B cell (primary cell): ENCODE results near the gene NOTUM. TPM values are rescaled to one million over a fixed set of nuclear protein-coding genes. Genes with fewer than 3 reads are reported as not detected.

Experiments
- ATAC-seq: fragments of 200-7000 bp; cut with Tn5 transposase; one replicate; pipeline ENCODE4 v1.10.0; 2021; ENCODE audit warnings: low read depth, mild to moderate bottlenecking, moderate number of reproducible peaks, moderate library complexity
- CTCF ChIA-PET: fragments of 350-600 bp; sonication (Branson Sonifier 250); formaldehyde crosslinking; loops from one replicate; lab custom pipeline; 2021; ENCODE audit warnings: antibody characterized with exemption, inconsistent platforms; lab: Charles Lee
- POLR2A ChIA-PET: fragments of 350-600 bp; sonication (Branson Sonifier 250); formaldehyde crosslinking; loops from one replicate; lab custom pipeline; 2021; ENCODE audit warnings: antibody characterized with exemption; lab: Charles Lee
- DNase-seq: peaks from one replicate; pipeline ENCODE4 v3.0.0; 2013
- H2AFZ ChIP-seq: 2 replicates; pipeline ENCODE4 v1.6.1; 2012; ENCODE audit warnings: mild to moderate bottlenecking, low read depth, low read length; ENCODE audit not compliant: insufficient read depth, poor library complexity, severe bottlenecking
- H3K27ac ChIP-seq, 2 donors: 1 replicate in 1 of 2; 2 replicates in 1 of 2; pipeline ENCODE4 v1.5.1; 2012 to 2013; ENCODE audit warnings: low read length in 2 of 2, mild to moderate bottlenecking in 2 of 2, moderate library complexity in 1 of 2
- H3K27me3 ChIP-seq, 4 experiments: fragments of 200-600 bp in 1 of 4; sonication (generic) in 1 of 4; replicated peaks in 1 of 4; 1 replicate in 2 of 4; 2 replicates in 2 of 4; pipeline versions ENCODE4 v1.6.1 to v1.7.0; 2013 to 2016; ENCODE audit warnings: low read length in 3 of 4, mild to moderate bottlenecking in 2 of 4, mixed read lengths in 1 of 4, moderate library complexity in 1 of 4; ENCODE audit not compliant: insufficient read depth in 4 of 4, control insufficient read depth in 3 of 4; ENCODE audit errors: control extremely low read depth in 1 of 4
- H3K36me3 ChIP-seq, 2 experiments: replicated peaks in 1 of 2; 1 replicate in 1 of 2; 2 replicates in 1 of 2; pipeline versions ENCODE4 v1.6.1 to v1.7.1; 2013; ENCODE audit warnings: low read length in 1 of 2; ENCODE audit not compliant: insufficient read depth in 2 of 2, control insufficient read depth in 1 of 2; ENCODE audit errors: control extremely low read depth in 1 of 2, extremely low read depth in 1 of 2
- H3K4me1 ChIP-seq, 2 donors: fragments of 200-600 bp in 1 of 2; sonication (generic) in 1 of 2; 1 replicate in 1 of 2; 2 replicates in 1 of 2; pipeline versions ENCODE4 v1.5.1 to v1.6.1; 2013 to 2017; ENCODE audit warnings: low read length in 2 of 2; ENCODE audit not compliant: control insufficient read depth in 2 of 2, insufficient read depth in 2 of 2
- H3K4me2 ChIP-seq: replicated peaks from 2 replicates; pipeline ENCODE3; 2012; ENCODE audit warnings: mild to moderate bottlenecking, low read depth, low read length; ENCODE audit not compliant: poor library complexity, severe bottlenecking
- H3K4me3 ChIP-seq, 5 experiments: fragments of 200-600 bp in 1 of 5; sonication (generic) in 1 of 5; 1 replicate in 3 of 5; 2 replicates in 2 of 5; pipeline versions ENCODE4 v1.5.1 to v1.7.0; 2011 to 2016; ENCODE audit warnings: low read length in 4 of 5, mild to moderate bottlenecking in 4 of 5, low read depth in 2 of 5, control low read depth in 1 of 5, moderate library complexity in 1 of 5; ENCODE audit not compliant: insufficient read depth in 1 of 5; ENCODE audit errors: control extremely low read depth in 1 of 5, extremely low read depth in 1 of 5
- H3K79me2 ChIP-seq: fragments of 200-600 bp; sonication (generic); one replicate; pipeline ENCODE4 v1.6.0; 2016; ENCODE audit warnings: low read length; ENCODE audit not compliant: control insufficient read depth, insufficient read depth
- H3K9ac ChIP-seq: fragments of 200-600 bp; sonication (generic); 2 replicates; pipeline ENCODE4 v1.6.1; 2017; ENCODE audit warnings: mild to moderate bottlenecking, low read length, moderate library complexity
- H3K9me3 ChIP-seq, 3 donors: one replicate each; pipeline versions ENCODE4 v1.6.1 to v1.7.1; 2013; ENCODE audit warnings: low read length in 2 of 3; ENCODE audit not compliant: control insufficient read depth in 2 of 3, insufficient read depth in 1 of 3; ENCODE audit errors: control extremely low read depth in 1 of 3
- H4K20me1 ChIP-seq: 2 replicates; pipeline ENCODE4 v1.6.0; 2012; ENCODE audit warnings: mild to moderate bottlenecking, low read length; ENCODE audit not compliant: insufficient read depth, control insufficient read depth, poor library complexity, severe bottlenecking
- H3K27ac Mint-ChIP-seq: one replicate; pipeline ENCODE4 v1.8.0; 2021; ENCODE audit warnings: mixed read lengths
- H3K27me3 Mint-ChIP-seq: one replicate; pipeline ENCODE4 v1.8.0; 2021; ENCODE audit warnings: mixed read lengths
- H3K4me1 Mint-ChIP-seq: one replicate; pipeline ENCODE4 v1.8.0; 2021; ENCODE audit warnings: mixed read lengths
- H3K4me3 Mint-ChIP-seq: one replicate; pipeline ENCODE4 v1.8.0; 2021; ENCODE audit warnings: mixed read lengths
- H3K9me3 Mint-ChIP-seq: one replicate; pipeline ENCODE4 v1.8.0; 2022; ENCODE audit warnings: mixed read lengths; ENCODE audit not compliant: insufficient read depth
- CTCF ChIP-seq: fragments of 200-600 bp; IDR thresholded peaks from one replicate; pipeline ENCODE4 v1.8.0; 2022; ENCODE audit warnings: antibody characterized with exemption, mild to moderate bottlenecking
- EZH2 ChIP-seq: IDR thresholded peaks from 2 replicates; pipeline ENCODE4 v1.6.1; 2012; ENCODE audit warnings: borderline replicate concordance, low read depth, mild to moderate bottlenecking, moderate library complexity, low read length; ENCODE audit not compliant: insufficient read depth, poor library complexity, severe bottlenecking
- WGBS: methylation state at CpG from one replicate; pipeline ENCODE4 v1.1.5; 2013; ENCODE audit warnings: missing lambda C conversion rate; ENCODE audit not compliant: insufficient coverage; 5-methylcytosine and 5-hydroxymethylcytosine counted together
- intact Hi-C: fragments of 100-400 bp; cut with micrococcal nuclease; formaldehyde crosslinking; loops from one replicate; pipeline ENCODE4 v1.10.0; 2022
- polyA plus RNA-seq: library from polyadenylated mRNA; depleted of rRNA; stranded (reverse); fragments of >200 nt; gene quantifications from 2 replicates; pipeline ENCODE4 v1.2.3, GENCODE V29; 2012
- total RNA-seq, 2 donors: library from RNA; stranded (reverse); fragments of 120-200 nt in 1 of 2; gene quantifications; 1 replicate in 1 of 2; 2 replicates in 1 of 2; pipeline versions ENCODE4 v1.2.3 to v1.2.4, GENCODE V29; 2013 to 2022

Gene NOTUM
- total and polyA plus RNA-seq, 2 donors (not counting 1 experiment from before 2014, with no cell fraction given) = not detected

- Mint-ChIP-seq H3K9me3 (no peaks in the 10 kb centered on the region), H3K27ac (no peak overlapping the region), H3K27me3 (no peaks in the 10 kb centered on the region), H3K4me1 (peaks cover 3% of the 10 kb centered on the region), H3K4me3 (no peak overlapping the region)
- ChIA-PET CTCF (no interaction called here), POLR2A (interaction anchor here (0.8 kb wide), 1 partner anchor 13 kb away, joined by 3 read pairs; no protein-coding TSS in a partner anchor)
- Histone ChIP-seq H3K27me3 (no peaks in the 10 kb centered on the region), H3K9me3 (no peaks in the 10 kb centered on the region), H3K79me2 (peaks cover 27% of the 10 kb centered on the region), H3K4me1 (no peaks in the 10 kb centered on the region), H3K4me2 (no peak overlapping the region), H3K36me3 (peaks cover 0 to 2% of the 10 kb centered on the region in 2 experiments), H3K4me3 (no peak overlapping the region), H3K9ac (no peak overlapping the region), H4K20me1 (peaks cover 20% of the 10 kb centered on the region), H2AFZ (no peak overlapping the region), H3K27ac (no peak overlapping the region)
- intact Hi-C loops = no loop called here
- ATAC-seq (no peak), DNase-seq (no peak)
- TF ChIP-seq CTCF (no peak), EZH2 (no peak)
- 95% methylated on average over 36 of the region's 37 CpGs for WGBS
Observed at GRCh38 chr17:81993729-81994592, 33.0 kb upstream of the NOTUM start.
